ENCODE data around the gene HDDC3. TPM values are rescaled to one million over a fixed set of nuclear protein-coding genes. Genes with fewer than 3 reads are reported as not detected.
A peak's percentile ranks its signal among the peaks of the same experiment; 100 is the strongest.

HDDC3 gene
- total RNA-seq, 5 donors from 2014 or later (not counting 1 experiment from before 2014, with no cell fraction given): 14.4 to 28.6 (median 26.2) TPM

DNA sequence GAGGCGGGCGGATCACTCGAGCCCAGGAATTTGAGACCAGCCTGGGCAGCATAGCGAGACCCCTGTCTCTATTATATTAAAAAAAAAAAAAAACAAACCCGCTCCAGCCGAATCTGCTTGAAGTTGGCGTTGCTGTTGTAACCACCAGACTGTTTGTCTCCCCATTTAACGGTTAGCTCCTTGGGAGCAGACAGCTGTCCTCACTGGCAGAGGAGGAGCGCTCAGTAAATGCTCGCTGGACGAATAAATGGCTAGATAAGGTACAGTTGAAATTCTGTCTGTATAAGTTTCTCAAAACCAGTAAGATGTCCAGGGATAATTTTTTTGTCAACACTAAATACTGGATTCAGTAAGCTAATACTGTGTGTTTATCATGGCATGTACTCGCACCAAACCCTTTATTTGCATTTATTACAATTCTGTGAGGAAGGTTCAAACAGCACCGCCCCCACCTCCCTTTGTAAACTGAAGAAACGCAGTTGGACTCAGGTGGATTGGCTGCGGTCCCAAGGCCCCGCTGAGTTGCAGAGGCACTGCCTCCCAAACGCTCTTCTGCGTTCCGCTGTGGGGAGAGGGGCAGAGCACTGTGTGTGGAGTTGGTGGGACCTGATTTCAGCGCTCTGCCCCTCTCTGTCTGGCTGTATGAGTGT, 23.4 kb upstream of the HDDC3 start:
- H3K27ac Mint-ChIP-seq: peak overlapping the region in 1 of 2 donors; percentile 22
- Histone ChIP-seq H3K27ac (ENCODE audit: low read length) (no peak overlapping the region), H3K27me3 (replicated peaks in 1 of 2; ENCODE audit: control insufficient read depth in 2 of 2, extremely low read depth in 1 of 2, insufficient read depth in 2 of 2, low read length in 1 of 2) (no peaks in the 10 kb centered on the region), H3K4me3 (ENCODE audit: control insufficient read depth in 1 of 2, extremely low read depth in 1 of 2, low read length in 1 of 2) (peak overlapping the region; percentile 86 to 90), H3K4me1 (ENCODE audit: control insufficient read depth in 1 of 2, extremely low read depth in 1 of 2, insufficient read depth in 2 of 2, low read length in 2 of 2) (peaks cover 11 to 27% of the 10 kb centered on the region in 2 experiments), H3K9me3 (no peaks in the 10 kb centered on the region), H3K36me3 (ENCODE audit: control insufficient read depth in 2 of 2, extremely low read depth in 1 of 2, insufficient read depth in 1 of 2, low read length in 1 of 2) (peaks cover 10 to 30% of the 10 kb centered on the region in 2 donors)
- no peak for ATAC-seq (replicated peaks in 1 of 4)
- no peak for DNase-seq
- H3K4me1 Mint-ChIP-seq: peaks cover 0 to 20% (median 16%) of the 10 kb centered on the region in 3 donors
- POLR2A ChIA-PET: interaction anchor here in 1 of 2 donors (1.2 kb wide), 1 partner anchor 53 kb away, joined by 4 read pairs; the partner anchor contains the start of gene MAN2A2
- no peaks in the 10 kb centered on the region for H3K27me3 Mint-ChIP-seq
- H3K4me3 Mint-ChIP-seq: peak overlapping the region; percentile 77 to 86 (median 85)
- H3K36me3 Mint-ChIP-seq: peaks cover 20% of the 10 kb centered on the region
- CTCF ChIA-PET: interaction anchor here (0.6 to 3.9 kb wide), 16 partner anchors 10 to 1521 kb away, joined by 3 to 27 read pairs (median 6); partner anchors contain the start of genes HDDC3 (in 2 of the 2) and UNC45A (in 1 of the 2)
- WGBS (ENCODE audit: insufficient coverage): 65% methylated on average over 10 of the region's 20 CpGs
- H3K9me3 Mint-ChIP-seq: no peaks in the 10 kb centered on the region

DNA sequence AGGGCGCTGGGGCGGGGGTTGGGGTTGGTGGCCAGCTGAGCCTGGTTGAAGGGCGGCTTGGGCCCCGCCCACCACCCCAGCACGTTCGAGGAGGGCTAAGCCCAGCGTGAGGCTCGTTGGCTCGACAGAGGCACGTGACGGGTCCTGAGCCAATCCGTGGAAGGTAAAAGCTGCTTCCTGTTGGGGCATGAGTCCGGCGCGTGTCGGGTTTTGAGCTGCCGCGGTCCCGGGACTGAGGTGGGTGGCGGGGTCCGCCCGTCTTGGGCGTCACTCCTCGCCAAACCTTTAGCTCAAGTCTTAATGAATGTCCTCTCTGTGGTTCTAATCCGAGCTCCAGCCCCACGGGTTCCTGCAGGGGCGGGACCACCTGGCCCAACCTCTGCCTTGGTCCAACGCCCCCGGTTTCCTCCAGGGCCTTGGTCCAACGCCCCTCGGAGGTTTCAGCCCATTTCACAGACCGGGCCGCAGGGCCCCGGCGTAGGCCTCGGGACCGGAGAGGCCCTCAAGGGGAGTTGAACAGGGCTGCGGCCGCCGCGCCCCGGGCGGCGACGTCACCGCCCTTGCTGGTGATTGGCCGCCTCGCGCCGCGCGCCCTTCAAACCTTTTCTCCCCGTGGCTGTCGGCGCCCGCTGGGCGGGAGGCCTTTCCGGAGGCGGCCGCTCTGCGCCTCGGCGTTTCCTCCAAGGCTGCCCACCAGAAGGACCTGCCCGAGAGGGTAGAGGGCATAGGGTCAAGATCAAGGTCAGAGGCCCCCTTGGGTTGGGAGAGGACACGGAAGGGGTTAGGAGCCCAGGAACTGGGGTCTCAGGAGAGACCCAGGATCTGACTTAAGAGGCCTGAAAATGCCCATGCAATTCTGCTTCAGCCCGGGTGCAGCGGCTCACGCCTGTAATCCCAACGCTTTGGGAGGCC, 22.6 kb upstream of the HDDC3 start, which contains the start of gene RCCD1:
Gene RCCD1 (plus strand): TSS at position 173 of the 912 bp plus-strand sequence. CDS start 1,851 bp downstream, outside the sequence.
- CTCF ChIA-PET: interaction anchor here (0.6 to 3.9 kb wide), 15 partner anchors 9 to 1520 kb away, joined by 3 to 27 read pairs (median 5); partner anchors contain the start of genes HDDC3 (in 2 of the 2), UNC45A (in 2 of the 2) and NGRN (in 1 of the 2)
- WGBS (ENCODE audit: insufficient coverage): 2% methylated on average over 65 of the region's 69 CpGs

DNA sequence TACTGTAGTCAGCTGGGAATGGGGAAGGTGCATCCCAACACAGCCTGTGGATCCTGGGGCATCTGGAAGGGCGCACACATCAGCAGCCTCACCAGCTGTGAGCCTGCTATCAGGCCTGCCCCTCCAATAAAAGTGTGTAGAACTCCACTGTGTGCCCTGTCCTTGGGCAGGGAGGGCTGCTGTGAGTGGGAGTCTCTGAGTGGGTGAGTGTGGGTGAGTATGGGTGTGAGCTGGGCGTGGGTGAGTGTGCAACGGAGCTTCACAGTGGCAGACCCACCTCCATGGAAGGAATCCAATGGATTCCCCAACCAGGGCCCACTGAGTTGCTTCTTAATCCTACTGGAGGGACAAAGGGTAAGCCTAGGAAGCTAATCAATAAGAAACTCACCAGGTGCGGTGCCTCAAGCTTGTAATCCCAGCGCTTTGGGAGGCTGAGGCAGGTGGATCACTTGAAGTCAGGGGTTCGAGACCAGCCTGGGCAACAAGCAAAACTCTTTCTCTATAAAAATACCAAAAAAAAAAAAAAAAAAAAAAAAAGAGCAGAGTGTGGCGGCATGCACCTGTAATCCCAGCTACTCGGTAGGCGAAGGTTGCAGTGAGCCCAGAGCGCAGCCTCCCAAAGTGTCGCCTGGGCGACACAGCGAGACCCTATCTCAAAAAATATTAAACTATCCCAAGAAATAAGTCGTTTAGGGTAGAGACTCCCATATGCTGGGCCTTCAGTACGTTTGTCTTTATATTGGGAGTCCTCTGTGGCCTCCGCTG, 21.8 kb upstream of the HDDC3 start:
- CTCF ChIA-PET: interaction anchor here (0.6 to 3.9 kb wide), 11 partner anchors 11 to 689 kb away, joined by 3 to 27 read pairs (median 7); partner anchors contain the start of genes HDDC3 (in 2 of the 2), UNC45A (in 2 of the 2) and NGRN (in 1 of the 2)
- Mint-ChIP-seq H3K4me1 (peaks cover 0 to 20% (median 16%) of the 10 kb centered on the region in 3 donors), H3K27me3 (no peaks in the 10 kb centered on the region), H3K36me3 (peaks cover 18% of the 10 kb centered on the region), H3K27ac (peak overlapping the region; percentile 81 to 93), H3K4me3 (peak overlapping the region; percentile 77 to 86 (median 85)), H3K9me3 (no peaks in the 10 kb centered on the region)
- peaks cover 11 to 27% of the 10 kb centered on the region in 2 experiments for H3K4me1 ChIP-seq (ENCODE audit: control insufficient read depth in 1 of 2, extremely low read depth in 1 of 2, insufficient read depth in 2 of 2, low read length in 2 of 2)
- no peaks in the 10 kb centered on the region for H3K27me3 ChIP-seq (replicated peaks in 1 of 2; ENCODE audit: control insufficient read depth in 2 of 2, extremely low read depth in 1 of 2, insufficient read depth in 2 of 2, low read length in 1 of 2)
- no peak for ATAC-seq (replicated peaks in 1 of 4)
- 90% methylated on average over 2 of the region's 16 CpGs for WGBS (ENCODE audit: insufficient coverage)
- no peak for DNase-seq
- peaks cover 19 to 33% of the 10 kb centered on the region in 2 donors for H3K36me3 ChIP-seq (ENCODE audit: control insufficient read depth in 2 of 2, extremely low read depth in 1 of 2, insufficient read depth in 1 of 2, low read length in 1 of 2)
- peak overlapping the region; percentile 93 for H3K27ac ChIP-seq (ENCODE audit: low read length)
- peak overlapping the region; percentile 86 to 90 for H3K4me3 ChIP-seq (ENCODE audit: control insufficient read depth in 1 of 2, extremely low read depth in 1 of 2, low read length in 1 of 2)
- no peaks in the 10 kb centered on the region for H3K9me3 ChIP-seq
- POLR2A ChIA-PET: interaction anchor here (0.7 to 1.5 kb wide), 4 partner anchors 19 to 855 kb away, joined by 3 to 9 read pairs (median 6); partner anchors contain the start of genes MAN2A2 (in 1 of the 2) and UNC45A (in 1 of the 2)

More for the DNA sequence above, 22.6 kb upstream of the HDDC3 start, which contains the start of gene RCCD1:
- Mint-ChIP-seq H3K4me3 (peak within 1 kb of the TSS; percentile 77 to 86 (median 85)), H3K9me3 (no peaks in the 10 kb centered on the region), H3K27me3 (no peaks in the 10 kb centered on the region), H3K36me3 (peaks cover 25% of the 10 kb centered on the region), H3K27ac (peak within 1 kb of the TSS; percentile 81 to 93), H3K4me1 (peaks cover 0 to 20% (median 16%) of the 10 kb centered on the region in 3 donors)
- Histone ChIP-seq H3K9me3 (no peaks in the 10 kb centered on the region), H3K27me3 (replicated peaks in 1 of 2; ENCODE audit: control insufficient read depth in 2 of 2, extremely low read depth in 1 of 2, insufficient read depth in 2 of 2, low read length in 1 of 2) (no peaks in the 10 kb centered on the region), H3K36me3 (ENCODE audit: control insufficient read depth in 2 of 2, extremely low read depth in 1 of 2, insufficient read depth in 1 of 2, low read length in 1 of 2) (peaks cover 13 to 25% of the 10 kb centered on the region in 2 donors), H3K4me1 (ENCODE audit: control insufficient read depth in 1 of 2, extremely low read depth in 1 of 2, insufficient read depth in 2 of 2, low read length in 2 of 2) (peaks cover 11 to 27% of the 10 kb centered on the region in 2 experiments), H3K27ac (ENCODE audit: low read length) (peak within 1 kb of the TSS; percentile 93), H3K4me3 (ENCODE audit: control insufficient read depth in 1 of 2, extremely low read depth in 1 of 2, low read length in 1 of 2) (peak within 1 kb of the TSS; percentile 86 to 90)
- peak; percentile 96 to 98 (median 97) for ATAC-seq (replicated peaks in 1 of 4)
- POLR2A ChIA-PET: interaction anchor here (0.6 to 1.5 kb wide), 4 partner anchors 20 to 1967 kb away, joined by 3 to 7 read pairs (median 4); partner anchors contain the start of genes MAN2A2 (in 1 of the 2) and UNC45A (in 1 of the 2)
- peak; percentile 73 to 96 (median 82) for DNase-seq

DNA sequence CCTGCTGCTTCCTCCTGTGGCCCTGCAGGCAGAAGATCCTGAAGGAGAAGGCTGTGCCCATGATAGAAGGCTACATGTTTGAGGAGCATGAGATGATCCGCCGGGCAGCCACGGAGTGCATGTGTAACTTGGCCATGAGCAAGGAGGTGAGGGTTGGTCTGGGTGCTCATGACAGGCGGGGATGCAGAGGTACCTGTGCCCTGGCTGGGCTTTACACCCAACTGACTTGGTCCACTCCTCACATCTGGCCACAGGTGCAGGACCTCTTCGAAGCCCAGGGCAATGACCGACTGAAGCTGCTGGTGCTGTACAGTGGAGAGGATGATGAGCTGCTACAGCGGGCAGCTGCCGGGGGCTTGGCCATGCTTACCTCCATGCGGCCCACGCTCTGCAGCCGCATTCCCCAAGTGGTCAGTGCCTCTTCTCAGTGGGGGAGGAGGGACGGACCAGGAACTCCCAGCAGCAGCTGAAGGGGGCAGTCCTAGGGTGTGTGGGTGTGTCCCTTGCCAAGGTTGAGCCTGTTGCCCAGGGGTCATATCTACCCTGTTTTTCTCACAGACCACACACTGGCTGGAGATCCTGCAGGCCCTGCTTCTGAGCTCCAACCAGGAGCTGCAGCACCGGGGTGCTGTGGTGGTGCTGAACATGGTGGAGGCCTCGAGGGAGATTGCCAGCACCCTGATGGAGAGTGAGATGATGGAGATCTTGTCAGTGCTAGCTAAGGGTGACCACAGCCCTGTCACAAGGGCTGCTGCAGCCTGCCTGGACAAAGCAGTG, 20.7 kb upstream of the HDDC3 start:
- Histone ChIP-seq H3K36me3 (ENCODE audit: control insufficient read depth in 2 of 2, extremely low read depth in 1 of 2, insufficient read depth in 1 of 2, low read length in 1 of 2) (peaks cover 25 to 39% of the 10 kb centered on the region in 2 donors), H3K27ac (ENCODE audit: low read length) (no peak overlapping the region), H3K27me3 (replicated peaks in 1 of 2; ENCODE audit: control insufficient read depth in 2 of 2, extremely low read depth in 1 of 2, insufficient read depth in 2 of 2, low read length in 1 of 2) (no peaks in the 10 kb centered on the region), H3K4me1 (ENCODE audit: control insufficient read depth in 1 of 2, extremely low read depth in 1 of 2, insufficient read depth in 2 of 2, low read length in 2 of 2) (peaks cover 11 to 27% of the 10 kb centered on the region in 2 experiments), H3K4me3 (ENCODE audit: control insufficient read depth in 1 of 2, extremely low read depth in 1 of 2, low read length in 1 of 2) (no peak overlapping the region), H3K9me3 (no peaks in the 10 kb centered on the region)
- CTCF ChIA-PET: interaction anchor here (2.3 to 3.7 kb wide), 2 partner anchors 21 kb away, joined by 11 to 27 read pairs; partner anchors contain the start of gene HDDC3 (in 2 of the 2)
- no peak for DNase-seq
- 97% methylated on average over 11 of the region's 14 CpGs for WGBS (ENCODE audit: insufficient coverage)
- Mint-ChIP-seq H3K27ac (no peak overlapping the region), H3K4me1 (peaks cover 0 to 20% (median 16%) of the 10 kb centered on the region in 3 donors), H3K4me3 (peak overlapping the region; percentile 28 to 77 (median 44)), H3K9me3 (no peaks in the 10 kb centered on the region), H3K36me3 (peaks cover 24% of the 10 kb centered on the region), H3K27me3 (no peaks in the 10 kb centered on the region)
- no peak for ATAC-seq (replicated peaks in 1 of 4)
- POLR2A ChIA-PET: no interaction called here

DNA sequence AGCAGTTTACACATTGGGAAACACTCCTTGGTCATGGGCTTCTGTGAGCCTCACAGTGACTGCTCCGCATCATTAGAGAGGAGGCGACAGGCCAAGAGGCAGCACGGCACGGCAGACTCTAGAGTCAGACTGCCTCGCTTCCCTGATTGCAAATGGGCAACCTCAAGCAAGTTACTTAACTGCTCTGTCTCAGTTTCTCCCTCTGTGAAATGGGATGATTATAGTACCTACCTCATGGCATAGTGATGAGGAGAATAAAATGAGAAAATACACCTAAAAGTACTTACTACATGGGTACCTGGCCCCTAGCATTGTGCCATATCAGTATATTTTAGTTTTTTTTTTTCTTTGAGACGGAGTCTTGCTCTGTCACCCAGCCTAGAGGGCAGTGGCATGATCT, 18.3 kb upstream of the HDDC3 start:
- Histone ChIP-seq H3K4me3 (ENCODE audit: control insufficient read depth in 1 of 2, extremely low read depth in 1 of 2, low read length in 1 of 2) (no peak overlapping the region), H3K36me3 (ENCODE audit: control insufficient read depth in 2 of 2, extremely low read depth in 1 of 2, insufficient read depth in 1 of 2, low read length in 1 of 2) (peaks cover 29 to 57% of the 10 kb centered on the region in 2 donors), H3K9me3 (no peaks in the 10 kb centered on the region), H3K27ac (ENCODE audit: low read length) (no peak overlapping the region), H3K27me3 (replicated peaks in 1 of 2; ENCODE audit: control insufficient read depth in 2 of 2, extremely low read depth in 1 of 2, insufficient read depth in 2 of 2, low read length in 1 of 2) (no peaks in the 10 kb centered on the region), H3K4me1 (ENCODE audit: control insufficient read depth in 1 of 2, extremely low read depth in 1 of 2, insufficient read depth in 2 of 2, low read length in 2 of 2) (peaks cover 5 to 14% of the 10 kb centered on the region in 2 experiments)
- H3K4me1 Mint-ChIP-seq: peaks cover 0 to 8% (median 5%) of the 10 kb centered on the region in 3 donors
- H3K9me3 Mint-ChIP-seq: no peaks in the 10 kb centered on the region
- ChIA-PET CTCF (no interaction called here), POLR2A (no interaction called here)
- H3K27ac Mint-ChIP-seq: no peak overlapping the region
- DNase-seq (no peak), ATAC-seq (replicated peaks in 1 of 4) (no peak)
- peaks cover 38% of the 10 kb centered on the region for H3K36me3 Mint-ChIP-seq
- H3K27me3 Mint-ChIP-seq: no peaks in the 10 kb centered on the region
- no peak overlapping the region for H3K4me3 Mint-ChIP-seq
- 80% methylated on average over 1 of the region's 6 CpGs for WGBS (ENCODE audit: insufficient coverage)

All from T-cell (primary cell).